Measurements from ENCODE around the gene MOCS1. TPM values are rescaled to one million over a fixed set of nuclear protein-coding genes. Genes with fewer than 3 reads are reported as not detected.

MOCS1 gene
- total and polyA plus RNA-seq, 4 donors, result 6.7 to 36.2 (median 29.2) TPM

GRCh38 chr6:39950125-39950720, 16.0 kb upstream of the MOCS1 start:
- Histone ChIP-seq H3K4me1 (ENCODE audit: control insufficient read depth in 4 of 4, insufficient read depth in 4 of 4, low read length in 3 of 4) (peaks cover 8 to 18% (median 12%) of the 10 kb centered on the region in 4 donors), H3K36me3 (ENCODE audit: control insufficient read depth in 4 of 4, insufficient read depth in 3 of 4, low read depth in 1 of 4, low read length in 3 of 4) (no peaks in the 10 kb centered on the region), H3K9ac (ENCODE audit: low read depth in 1 of 2, low read length in 2 of 2) (no peak overlapping the region), H3K9me3 (ENCODE audit: control insufficient read depth in 4 of 4, low read length in 3 of 4) (no peaks in the 10 kb centered on the region), H3K4me3 (ENCODE audit: low read depth in 1 of 3, low read length in 3 of 3) (no peak overlapping the region), H3K27me3 (ENCODE audit: control insufficient read depth in 4 of 4, insufficient read depth in 4 of 4, low read length in 3 of 4) (no peaks in the 10 kb centered on the region), H3K27ac (ENCODE audit: low read depth in 1 of 2, low read length in 2 of 2) (no peak overlapping the region)
- TF ChIP-seq RXRA (IDR thresholded peaks at IDR 0.05), result no peak
- TF ChIP-seq HNF4G (IDR thresholded peaks at IDR 0.05), result no peak
- no peak for TF ChIP-seq JUND (IDR thresholded peaks at IDR 0.05)
- TF ChIP-seq REST (IDR thresholded peaks at IDR 0.05), result no peak
- no peak for TF ChIP-seq ATF3 (IDR thresholded peaks at IDR 0.05)
- TF ChIP-seq EGR1 (IDR thresholded peaks at IDR 0.05; ENCODE audit: low read depth in 2 of 2), result no peak
- TF ChIP-seq SP1 (IDR thresholded peaks at IDR 0.05), result no peak
- no peak for TF ChIP-seq FOXA1 (IDR thresholded peaks at IDR 0.05)
- no peak for DNase-seq (ENCODE audit: low spot score)

- Histone ChIP-seq H3K36me3 (ENCODE audit: control insufficient read depth in 4 of 4, insufficient read depth in 3 of 4, low read depth in 1 of 4, low read length in 3 of 4) (no peaks in the 10 kb centered on the region), H3K9me3 (ENCODE audit: control insufficient read depth in 4 of 4, low read length in 3 of 4) (no peaks in the 10 kb centered on the region), H3K4me1 (ENCODE audit: control insufficient read depth in 4 of 4, insufficient read depth in 4 of 4, low read length in 3 of 4) (peaks cover 8 to 19% (median 12%) of the 10 kb centered on the region in 4 donors), H3K27me3 (ENCODE audit: control insufficient read depth in 4 of 4, insufficient read depth in 4 of 4, low read length in 3 of 4) (no peaks in the 10 kb centered on the region), H3K27ac (ENCODE audit: low read depth in 1 of 2, low read length in 2 of 2) (no peak overlapping the region), H3K9ac (ENCODE audit: low read depth in 1 of 2, low read length in 2 of 2) (no peak overlapping the region), H3K4me3 (ENCODE audit: low read depth in 1 of 3, low read length in 3 of 3) (no peak overlapping the region)
- WGBS, result 37% methylated on average over 5 of the region's 5 CpGs
- TF ChIP-seq EGR1 (IDR thresholded peaks at IDR 0.05; ENCODE audit: low read depth in 2 of 2) (peak in 1 of 2 donors; percentile 44), NR2F2 (IDR thresholded peaks at IDR 0.05) (peak; percentile 87), RXRA (IDR thresholded peaks at IDR 0.05) (peak; percentile 91 to 95), FOXA2 (IDR thresholded peaks at IDR 0.05) (peak; percentile 68), JUND (IDR thresholded peaks at IDR 0.05) (peak in 1 of 2 donors; percentile 72), HNF4A (conservative IDR thresholded peaks at IDR 0.05) (peak; percentile 90 to 91), HNF4G (IDR thresholded peaks at IDR 0.05) (peak; percentile 48), REST (IDR thresholded peaks at IDR 0.05) (peak; percentile 51), ZBTB33 (IDR thresholded peaks at IDR 0.05) (peak; percentile 48), FOXA1 (IDR thresholded peaks at IDR 0.05) (no peak), SP1 (IDR thresholded peaks at IDR 0.05) (peak; percentile 85), YY1 (IDR thresholded peaks at IDR 0.05) (peak; percentile 73), MAX (IDR thresholded peaks at IDR 0.05) (peak; percentile 73), ATF3 (IDR thresholded peaks at IDR 0.05) (peak; percentile 48), TAF1 (conservative IDR thresholded peaks at IDR 0.05) (no peak), GABPA (IDR thresholded peaks at IDR 0.05 in 1 of 2, conservative IDR thresholded peaks at IDR 0.05 in 1 of 2) (no peak), RAD21 (IDR thresholded peaks at IDR 0.05) (peak; percentile 37 to 51), CTCF (IDR thresholded peaks at IDR 0.05; ENCODE audit: low read depth, low read length, missing input control) (no peak)
- DNase-seq (ENCODE audit: low spot score), result no peak
These were observed 14.0 kb upstream of the MOCS1 start for GRCh38 chr6:39948199-39948791.

Data from liver (tissue), 9 donors.